Measurements from ENCODE around the gene SSBP3. TPM values are rescaled to one million over a fixed set of nuclear protein-coding genes. Genes with fewer than 3 reads are reported as not detected.

SSBP3 gene
- total RNA-seq, 1 donor from 2014 or later, result 161 TPM

DNA sequence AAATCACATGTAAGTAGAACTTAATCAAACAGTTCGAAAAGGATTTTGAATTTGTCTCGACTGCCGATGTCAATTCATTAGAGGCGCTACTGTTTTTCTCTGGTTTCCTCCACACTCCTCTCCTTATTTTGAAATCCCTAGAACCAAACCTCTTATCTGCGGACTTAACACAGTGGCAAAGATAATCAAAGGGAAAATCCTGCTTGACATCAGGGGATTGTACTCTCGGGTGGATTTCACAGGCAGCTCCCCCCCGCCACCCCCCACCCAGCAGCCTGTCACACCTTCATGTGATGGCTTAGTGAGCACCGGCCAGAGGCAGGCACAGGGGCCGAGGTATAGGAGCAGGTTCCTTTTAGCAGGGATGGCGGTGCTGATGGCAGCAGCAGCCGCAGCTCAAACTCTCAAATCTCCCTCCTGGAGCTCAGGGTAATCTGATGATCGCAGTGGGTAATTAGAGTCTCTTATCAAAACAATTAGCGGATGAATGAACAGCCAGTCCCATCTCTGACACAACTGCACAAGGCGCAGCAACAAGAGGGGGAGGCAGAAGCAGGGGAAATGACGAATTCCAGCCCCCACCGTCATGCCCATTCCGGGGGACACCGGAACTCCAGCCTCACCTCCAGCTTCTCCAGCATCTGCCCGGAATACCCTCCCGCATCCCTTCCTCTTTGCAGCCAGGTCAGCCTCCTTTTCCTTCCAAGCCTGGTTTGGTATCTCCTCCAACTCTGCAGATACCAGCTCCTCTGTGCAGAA, 80.3 kb downstream of the SSBP3 start:
- no peaks in the 10 kb centered on the region for H3K36me3 Mint-ChIP-seq (ENCODE audit: insufficient read depth)
- TF ChIP-seq, protein P1, sequence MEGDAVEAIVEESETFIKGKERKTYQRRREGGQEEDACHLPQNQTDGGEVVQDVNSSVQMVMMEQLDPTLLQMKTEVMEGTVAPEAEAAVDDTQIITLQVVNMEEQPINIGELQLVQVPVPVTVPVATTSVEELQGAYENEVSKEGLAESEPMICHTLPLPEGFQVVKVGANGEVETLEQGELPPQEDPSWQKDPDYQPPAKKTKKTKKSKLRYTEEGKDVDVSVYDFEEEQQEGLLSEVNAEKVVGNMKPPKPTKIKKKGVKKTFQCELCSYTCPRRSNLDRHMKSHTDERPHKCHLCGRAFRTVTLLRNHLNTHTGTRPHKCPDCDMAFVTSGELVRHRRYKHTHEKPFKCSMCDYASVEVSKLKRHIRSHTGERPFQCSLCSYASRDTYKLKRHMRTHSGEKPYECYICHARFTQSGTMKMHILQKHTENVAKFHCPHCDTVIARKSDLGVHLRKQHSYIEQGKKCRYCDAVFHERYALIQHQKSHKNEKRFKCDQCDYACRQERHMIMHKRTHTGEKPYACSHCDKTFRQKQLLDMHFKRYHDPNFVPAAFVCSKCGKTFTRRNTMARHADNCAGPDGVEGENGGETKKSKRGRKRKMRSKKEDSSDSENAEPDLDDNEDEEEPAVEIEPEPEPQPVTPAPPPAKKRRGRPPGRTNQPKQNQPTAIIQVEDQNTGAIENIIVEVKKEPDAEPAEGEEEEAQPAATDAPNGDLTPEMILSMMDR (IDR thresholded peaks at IDR 0.05; ENCODE audit: unreplicated experiment), result no peak
- H3K9me3 Mint-ChIP-seq (ENCODE audit: low read depth), result no peaks in the 10 kb centered on the region
- no peak overlapping the region for H3K4me3 Mint-ChIP-seq (ENCODE audit: low read depth)
- peaks cover 67% of the 10 kb centered on the region for H3K4me1 Mint-ChIP-seq (ENCODE audit: low read depth)
- DNase-seq (ENCODE audit: low spot score, unreplicated experiment), result no peak
- H3K27ac Mint-ChIP-seq, result peak overlapping the region; percentile 3
- no peaks in the 10 kb centered on the region for H3K27me3 Mint-ChIP-seq

DNA sequence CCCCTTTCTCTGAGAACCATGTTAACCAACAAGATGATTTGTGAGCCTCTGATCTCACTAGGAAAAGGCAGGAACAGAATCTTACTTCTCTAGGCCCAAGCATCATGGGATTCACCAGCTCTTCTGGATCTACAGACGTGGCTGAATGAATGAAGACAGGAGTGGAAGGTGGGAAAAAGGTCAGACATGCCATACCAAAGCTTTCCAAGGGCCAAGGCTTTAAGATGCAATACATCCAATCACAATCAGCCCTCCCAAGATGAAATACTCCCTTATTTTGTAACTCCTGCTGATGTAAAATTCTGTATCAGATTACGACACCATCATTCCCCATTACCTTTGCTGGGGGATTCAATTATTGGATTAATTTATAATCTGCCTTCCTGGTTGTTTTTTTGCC, 80.9 kb downstream of the SSBP3 start:
- Mint-ChIP-seq H3K9me3 (ENCODE audit: low read depth) (no peaks in the 10 kb centered on the region), H3K27ac (no peak overlapping the region), H3K36me3 (ENCODE audit: insufficient read depth) (no peaks in the 10 kb centered on the region), H3K4me1 (ENCODE audit: low read depth) (peaks cover 64% of the 10 kb centered on the region), H3K27me3 (no peaks in the 10 kb centered on the region), H3K4me3 (ENCODE audit: low read depth) (no peak overlapping the region)
- TF ChIP-seq, protein P1 (IDR thresholded peaks at IDR 0.05; ENCODE audit: unreplicated experiment), result no peak
- no peak for DNase-seq (ENCODE audit: low spot score, unreplicated experiment)

DNA sequence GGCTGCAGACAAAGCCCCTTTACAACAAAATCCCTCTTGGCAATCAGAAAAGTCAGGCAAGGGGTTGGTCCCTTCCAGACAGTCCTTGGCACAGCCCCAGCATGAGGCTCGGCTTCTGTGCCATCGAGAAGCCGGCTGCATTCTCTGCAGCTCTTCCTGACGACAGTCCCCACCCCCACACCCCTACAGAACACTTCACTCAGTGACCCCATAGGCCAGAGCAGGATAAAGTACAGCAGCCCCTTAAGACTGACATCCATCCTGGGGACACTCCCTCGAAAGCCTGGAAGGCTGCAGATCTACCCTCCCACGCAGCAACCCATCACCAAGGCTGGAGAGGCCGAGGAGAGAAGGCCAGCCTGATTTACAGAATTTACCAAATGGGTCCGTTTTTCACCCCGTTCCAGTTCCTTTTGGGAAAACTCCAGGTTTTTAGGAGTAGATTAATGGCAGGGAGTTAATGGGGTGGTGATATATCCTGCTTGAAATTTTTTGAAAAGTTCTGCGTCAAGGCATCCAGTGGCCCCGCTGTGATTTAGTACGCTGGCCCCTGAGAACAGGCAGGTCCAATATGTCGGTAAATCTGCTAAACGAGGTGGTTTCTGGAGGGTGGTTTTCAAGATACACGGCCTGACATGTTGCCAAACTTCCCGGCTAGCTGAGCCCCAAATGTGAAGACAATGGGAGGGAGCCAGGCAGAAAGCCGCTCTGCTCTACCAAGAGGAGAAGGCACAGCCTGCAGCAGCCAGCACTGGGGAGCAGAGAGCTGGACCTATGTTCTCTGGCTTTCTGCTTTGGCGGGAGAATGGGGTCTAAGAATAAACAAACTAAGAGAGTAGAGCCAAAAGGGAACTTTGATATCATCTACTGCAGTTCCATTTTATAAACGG, 81.7 kb downstream of the SSBP3 start:
- Mint-ChIP-seq H3K27ac (no peak overlapping the region), H3K4me3 (ENCODE audit: low read depth) (no peak overlapping the region), H3K4me1 (ENCODE audit: low read depth) (peaks cover 62% of the 10 kb centered on the region), H3K27me3 (no peaks in the 10 kb centered on the region), H3K36me3 (ENCODE audit: insufficient read depth) (peaks cover 1% of the 10 kb centered on the region), H3K9me3 (ENCODE audit: low read depth) (no peaks in the 10 kb centered on the region)
- no peak for DNase-seq (ENCODE audit: low spot score, unreplicated experiment)
- TF ChIP-seq, protein P1 (IDR thresholded peaks at IDR 0.05; ENCODE audit: unreplicated experiment), result no peak

DNA sequence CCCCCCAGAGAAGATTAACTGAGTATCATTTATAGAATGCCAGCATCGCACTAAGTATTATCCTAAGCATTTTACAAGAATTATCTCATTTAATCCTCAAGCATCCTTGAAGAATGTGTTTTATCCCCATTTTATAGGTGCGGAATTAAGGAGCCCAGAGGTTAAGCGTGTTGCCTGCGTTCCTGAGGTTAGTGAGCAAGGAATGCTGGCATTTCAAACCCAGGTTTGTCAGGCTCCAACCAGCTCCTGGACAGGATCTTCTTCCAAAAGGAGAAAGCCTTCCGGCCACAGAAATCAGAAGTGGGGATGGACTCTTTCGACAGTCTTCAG, 82.3 kb downstream of the SSBP3 start:
- DNase-seq (ENCODE audit: low spot score, unreplicated experiment), result no peak
- Mint-ChIP-seq H3K27me3 (no peaks in the 10 kb centered on the region), H3K4me1 (ENCODE audit: low read depth) (peaks cover 62% of the 10 kb centered on the region), H3K36me3 (ENCODE audit: insufficient read depth) (peaks cover 1% of the 10 kb centered on the region), H3K27ac (no peak overlapping the region), H3K4me3 (ENCODE audit: low read depth) (no peak overlapping the region), H3K9me3 (ENCODE audit: low read depth) (no peaks in the 10 kb centered on the region)
- TF ChIP-seq, protein P1 (IDR thresholded peaks at IDR 0.05; ENCODE audit: unreplicated experiment), result no peak

DNA sequence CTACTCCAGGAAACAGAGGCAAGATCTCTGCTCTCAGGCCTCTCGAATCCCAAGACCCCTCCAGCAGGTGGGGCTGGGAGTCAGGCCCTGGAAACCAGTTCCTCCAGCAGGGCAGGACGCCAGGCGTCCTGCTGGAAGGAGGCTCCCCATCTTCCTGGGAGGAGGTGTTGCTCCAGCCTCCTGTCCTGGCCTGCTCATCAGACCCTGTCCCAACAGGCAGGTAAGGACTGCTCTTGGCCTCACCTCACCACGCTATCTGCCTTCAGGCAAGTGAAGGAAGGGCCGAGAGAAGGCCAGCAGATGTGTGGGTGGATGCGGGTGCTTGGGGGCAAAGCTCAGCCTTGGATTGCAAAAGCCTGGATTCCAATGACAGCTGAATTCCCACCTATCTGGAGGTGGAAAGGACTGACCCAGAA, 82.9 kb downstream of the SSBP3 start:
- Mint-ChIP-seq H3K27ac (no peak overlapping the region), H3K27me3 (no peaks in the 10 kb centered on the region), H3K36me3 (ENCODE audit: insufficient read depth) (peaks cover 1% of the 10 kb centered on the region), H3K4me1 (ENCODE audit: low read depth) (peaks cover 59% of the 10 kb centered on the region), H3K9me3 (ENCODE audit: low read depth) (no peaks in the 10 kb centered on the region), H3K4me3 (ENCODE audit: low read depth) (no peak overlapping the region)
- no peak for DNase-seq (ENCODE audit: low spot score, unreplicated experiment)
- TF ChIP-seq, protein P1 (IDR thresholded peaks at IDR 0.05; ENCODE audit: unreplicated experiment), result peak; percentile 17
